ENCODE data around the gene XPC.

DNA sequence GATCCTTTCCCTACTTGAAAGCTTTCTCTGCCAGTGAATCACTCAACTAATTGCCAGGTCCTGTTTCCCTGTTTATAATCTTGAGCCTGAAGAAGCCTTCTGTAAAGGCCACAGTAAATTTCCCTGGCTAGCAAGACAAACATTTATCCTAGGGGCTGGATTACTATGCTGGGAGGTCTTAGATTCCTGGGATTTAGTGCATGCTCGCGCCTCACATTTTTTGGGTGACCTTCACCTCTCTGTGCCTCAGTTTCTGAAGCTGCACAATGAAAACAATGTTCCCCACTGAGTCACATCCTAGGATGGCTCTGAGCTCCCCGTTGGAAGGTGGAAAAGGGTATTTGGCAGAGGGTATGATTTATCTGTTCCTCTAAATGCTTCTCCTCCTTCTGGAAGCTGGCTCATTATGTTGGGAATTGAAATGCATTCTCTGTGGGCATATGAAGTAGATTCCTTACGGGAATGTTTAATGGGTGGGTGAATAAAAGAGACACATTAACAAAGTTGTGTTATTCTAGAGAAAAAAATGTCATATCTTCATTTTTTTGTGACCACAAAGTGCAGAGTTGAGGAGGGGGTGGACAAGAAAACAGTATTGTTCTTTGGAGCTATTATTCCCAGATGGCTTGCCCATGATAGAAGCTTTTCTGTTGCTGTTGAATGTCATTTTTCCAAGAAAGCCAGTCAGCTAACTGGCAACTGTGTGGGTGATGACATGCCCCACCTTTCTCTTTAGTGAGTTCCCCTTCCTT, 32.6 kb upstream of the XPC start:
- TF ChIP-seq, protein P1, sequence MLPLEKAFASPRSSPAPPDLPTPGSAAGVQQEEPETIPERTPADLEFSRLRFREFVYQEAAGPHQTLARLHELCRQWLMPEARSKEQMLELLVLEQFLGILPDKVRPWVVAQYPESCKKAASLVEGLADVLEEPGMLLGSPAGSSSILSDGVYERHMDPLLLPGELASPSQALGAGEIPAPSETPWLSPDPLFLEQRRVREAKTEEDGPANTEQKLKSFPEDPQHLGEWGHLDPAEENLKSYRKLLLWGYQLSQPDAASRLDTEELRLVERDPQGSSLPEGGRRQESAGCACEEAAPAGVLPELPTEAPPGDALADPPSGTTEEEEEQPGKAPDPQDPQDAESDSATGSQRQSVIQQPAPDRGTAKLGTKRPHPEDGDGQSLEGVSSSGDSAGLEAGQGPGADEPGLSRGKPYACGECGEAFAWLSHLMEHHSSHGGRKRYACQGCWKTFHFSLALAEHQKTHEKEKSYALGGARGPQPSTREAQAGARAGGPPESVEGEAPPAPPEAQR (CRISPR knock-in tag; IDR thresholded peaks at IDR 0.05): no peak
- no peak for TF ChIP-seq CTCF (IDR thresholded peaks at IDR 0.05)

Data from WTC11 (cell line).